HepG2 (cell line): ENCODE data around the gene DPY19L1. TPM values are rescaled to one million over a fixed set of nuclear protein-coding genes. Genes with fewer than 3 reads are reported as not detected.

Source experiments
- ATAC-seq: fragments of 200-7000 bp; cut with Tn5 transposase; 3 replicates; pipeline ENCODE4 v1.9.1; 2020; ENCODE audit warnings: mild to moderate bottlenecking, moderate library complexity
- BruUV-seq: library from RNA; stranded (reverse); fragments of 400-500 nt; replicated peaks from 2 replicates; lab custom pipeline; 2021; lab: Mats Ljungman, UMichigan
- CTCF ChIA-PET: fragments of 300-600 bp; formaldehyde crosslinking; extraction: SDS; loops from one replicate; lab custom pipeline; 2021; ENCODE audit warnings: low total read pairs, inconsistent platforms, low intra/inter-chr PET ratio; lab: Yijun Ruan, JAX
- POLR2A ChIA-PET: fragments of 350-600 bp; sonication (Branson Sonifier 250); formaldehyde crosslinking; loops from one replicate; lab custom pipeline; 2020; ENCODE audit warnings: antibody characterized with exemption, inconsistent platforms; lab: Yijun Ruan, JAX
- DNase-seq: peaks from one replicate; pipeline ENCODE4 v3.0.0-alpha.2; 2015; ENCODE audit warnings: low spot score
- FAIRE-seq: peaks from 3 replicates; lab custom pipeline; 2011; peaks lifted over from hg19 to GRCh38; lab: Jason Lieb, UNC
- H2AFZ ChIP-seq: one replicate; pipeline ENCODE4 v1.6.1; 2011; ENCODE audit warnings: low read length, inconsistent platforms
- H3K27ac ChIP-seq: fragments of 300-600 bp; 3 replicates; pipeline ENCODE4 v1.8.0; 2011; ENCODE audit warnings: mixed run types, mild to moderate bottlenecking, mixed read lengths, low read length, inconsistent platforms; ENCODE audit not compliant: insufficient read depth; ENCODE audit errors: extremely low read length
- H3K27me3 ChIP-seq, 2 experiments: fragments of 200-600 bp in 1 of 2; 2 replicates in 1 of 2; 3 replicates in 1 of 2; pipeline versions ENCODE4 v1.6.0 to v1.8.0; 2011; ENCODE audit warnings: low read length in 2 of 2, mild to moderate bottlenecking in 2 of 2, moderate library complexity in 2 of 2, inconsistent platforms in 1 of 2; ENCODE audit not compliant: insufficient read depth in 2 of 2, control insufficient read depth in 1 of 2
- H3K36me3 ChIP-seq, 2 experiments: fragments of 200-600 bp in 1 of 2; replicated peaks in 1 of 2; 2 replicates in 1 of 2; 3 replicates in 1 of 2; pipeline versions ENCODE4 v1.5.1 to v1.8.0; 2011; ENCODE audit warnings: low read length in 2 of 2, inconsistent platforms in 1 of 2; ENCODE audit not compliant: insufficient read depth in 2 of 2, control insufficient read depth in 1 of 2
- H3K4me1 ChIP-seq: 2 replicates; pipeline ENCODE4 v1.5.1; 2012; ENCODE audit warnings: low read length, inconsistent platforms; ENCODE audit not compliant: insufficient read depth
- H3K4me2 ChIP-seq: 2 replicates; pipeline ENCODE4 v1.6.0; 2011; ENCODE audit warnings: low read depth, low read length, inconsistent platforms
- H3K4me3 ChIP-seq, 3 experiments: fragments of 200-600 bp in 1 of 3; sonication (generic), shearing (Covaris generic) in 1 of 3; replicated peaks in 1 of 3; 2 replicates each; pipeline ENCODE4 v1.5.1; 2011 to 2016; ENCODE audit warnings: low read length in 3 of 3, inconsistent platforms in 2 of 3, low read depth in 2 of 3, mild to moderate bottlenecking in 2 of 3, control low read depth in 1 of 3, mixed read lengths in 1 of 3; ENCODE audit not compliant: insufficient read depth in 1 of 3
- H3K79me2 ChIP-seq: one replicate; pipeline ENCODE4 v1.6.1; 2011; ENCODE audit warnings: low read length, inconsistent platforms; ENCODE audit not compliant: insufficient read depth
- H3K9ac ChIP-seq: 2 replicates; pipeline ENCODE4 v1.6.0; 2011; ENCODE audit warnings: mild to moderate bottlenecking, low read depth, low read length, inconsistent platforms; ENCODE audit not compliant: insufficient read depth
- H3K9me3 ChIP-seq: 2 replicates; pipeline ENCODE4 v1.5.1; 2012; ENCODE audit warnings: mild to moderate bottlenecking, low read length
- H4K20me1 ChIP-seq: 2 replicates; pipeline ENCODE4 v1.6.0; 2011; ENCODE audit warnings: inconsistent platforms, mild to moderate bottlenecking, low read length, moderate library complexity; ENCODE audit not compliant: insufficient read depth
- HMGA1 ChIP-seq: sonication (generic); formaldehyde crosslinking; conservative IDR thresholded peaks from 2 replicates; pipeline ENCODE4 v1.4.0; 2020; ENCODE audit warnings: missing genetic modification reagents
- KDM2A ChIP-seq: sonication (generic); formaldehyde crosslinking; IDR thresholded peaks from 2 replicates; pipeline ENCODE4 v1.4.0; 2020; ENCODE audit warnings: low read depth, missing genetic modification reagents, borderline replicate concordance
- NBN ChIP-seq: fragments of 450-650 bp; conservative IDR thresholded peaks from 2 replicates; pipeline ENCODE4 v1.6.1; 2017
- POLR2AphosphoS2 ChIP-seq: IDR thresholded peaks from 2 replicates; pipeline ENCODE4 v1.6.1; 2011; ENCODE audit warnings: low read depth, low read length, improper control_type of control experiment
- SOX13 ChIP-seq, 3 experiments: fragments of 450-650 bp in 1 of 3; sonication (generic) in 1 of 3; formaldehyde crosslinking in 1 of 3; IDR thresholded peaks in 2 of 3; conservative IDR thresholded peaks in 1 of 3; 2 replicates each; pipeline versions ENCODE4 v1.5.0 to v1.6.1; 2016 to 2020; ENCODE audit warnings: antibody characterized with exemption in 1 of 3, mild to moderate bottlenecking in 1 of 3, missing compliant biosample characterization in 1 of 3, missing genetic modification reagents in 1 of 3, moderate library complexity in 1 of 3
- TBX3 ChIP-seq: fragments of 450-650 bp; IDR thresholded peaks from 2 replicates; pipeline ENCODE4 v1.6.1; 2017; ENCODE audit warnings: antibody characterized with exemption, mild to moderate bottlenecking, inconsistent platforms, borderline replicate concordance
- U2AF2 ChIP-seq: fragments of 200-400 bp; formaldehyde crosslinking; IDR thresholded peaks from 2 replicates; pipeline ENCODE4 v1.6.1; 2017; ENCODE audit warnings: low read depth, mild to moderate bottlenecking, low read length
- ZNF30 ChIP-seq: sonication (generic); formaldehyde crosslinking; IDR thresholded peaks from 2 replicates; pipeline ENCODE4 v1.5.0; 2020; ENCODE audit warnings: mild to moderate bottlenecking, missing genetic modification reagents
- ZNF326 ChIP-seq: sonication (generic); formaldehyde crosslinking; IDR thresholded peaks from 2 replicates; pipeline ENCODE4 v1.4.0; 2020; ENCODE audit warnings: missing genetic modification reagents, borderline replicate concordance
- ZSCAN20 ChIP-seq: sonication (generic); formaldehyde crosslinking; IDR thresholded peaks from 2 replicates; pipeline ENCODE4 v1.4.0; 2020; ENCODE audit warnings: missing genetic modification reagents, mild to moderate bottlenecking, borderline replicate concordance
- in situ Hi-C: cut with HindIII; loops from 2 replicates; pipeline ENCODE4 v1.10.0; 2017; ENCODE audit warnings: low pct_unique_long_range_greater_than_20kb; ENCODE audit not compliant: extremely low pct_ligation_motif_present
- intact Hi-C: fragments of 100-400 bp; cut with micrococcal nuclease; formaldehyde crosslinking; loops from one replicate; pipeline ENCODE4 v1.10.0; 2022; ENCODE audit not compliant: unreplicated experiment
- polyA plus RNA-seq, 8 experiments: library from polyadenylated mRNA; depleted of rRNA in 3 of 8; stranded (reverse) in 7 of 8; unstranded in 1 of 8; fragments of >200 nt; fragmentation: Illumina TruSeq in 4 of 8; extraction: Trizol in 4 of 8; gene quantifications; 2 replicates each; pipeline versions ENCODE4 v1.2.1 to v1.2.3, GENCODE V29; 2011 to 2016; ENCODE audit warnings: low read depth in 4 of 8, missing spikeins in 1 of 8, mixed read lengths in 1 of 8; ENCODE audit not compliant: insufficient read depth in 1 of 8
- total RNA-seq, 5 experiments: library from RNA; depleted of rRNA; stranded (reverse); fragments of >200 nt; fragmentation: Illumina TruSeq; extraction: Trizol; gene quantifications; 2 replicates each; pipeline ENCODE4 v1.2.3, GENCODE V29; 2016; ENCODE audit warnings: low read depth in 1 of 5
- TF ChIP-seq, protein P1 (sequence below): sonication (generic); formaldehyde crosslinking; conservative IDR thresholded peaks from 2 replicates; pipeline ENCODE4 v1.4.0; 2020; ENCODE audit warnings: missing genetic modification reagents
- TF ChIP-seq, protein P2 (sequence below): sonication (generic); formaldehyde crosslinking; IDR thresholded peaks from 2 replicates; pipeline ENCODE4 v1.9.0; 2022; ENCODE audit warnings: low read depth, missing genetic modification reagents
- TF ChIP-seq, protein P3 (sequence below): sonication (generic); formaldehyde crosslinking; IDR thresholded peaks from 2 replicates; pipeline ENCODE4 v1.8.0; 2023; ENCODE audit warnings: mild to moderate bottlenecking, missing genetic modification reagents
- TF ChIP-seq, protein P4 (sequence below): sonication (generic); formaldehyde crosslinking; IDR thresholded peaks from 2 replicates; pipeline ENCODE4 v1.4.0; 2020; ENCODE audit warnings: missing genetic modification reagents, mild to moderate bottlenecking, borderline replicate concordance
- TF ChIP-seq, protein P5 (sequence below): sonication (generic); formaldehyde crosslinking; IDR thresholded peaks from 2 replicates; pipeline ENCODE4 v1.5.0; 2020; ENCODE audit warnings: mild to moderate bottlenecking, missing genetic modification reagents

The DPY19L1 gene
- total and polyA plus RNA-seq, 2 of the 13 experiments (the other 11 are each of a cell fraction or from before 2014, with no cell fraction given), result 18.9 to 32.6 TPM

DNA sequence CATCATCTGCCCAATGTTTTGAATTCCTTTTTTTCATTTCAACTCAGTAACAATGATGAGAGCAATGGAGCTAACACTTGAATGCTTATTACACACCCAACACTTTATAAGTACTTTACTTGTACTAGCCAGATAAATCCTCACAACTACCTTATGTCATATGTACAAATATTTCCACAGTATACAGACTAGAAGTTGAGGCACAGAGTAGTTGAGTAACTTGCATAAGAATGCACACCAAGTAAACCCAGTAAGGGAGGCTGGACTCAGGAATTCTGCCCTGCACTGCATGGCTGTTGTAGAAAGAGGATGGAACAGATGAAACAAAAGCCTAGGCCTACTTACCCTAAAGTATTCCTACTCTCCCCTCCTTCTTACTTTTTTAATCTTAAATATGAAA, 15.8 kb downstream of the DPY19L1 start:
- no peak overlapping the region for H3K4me2 ChIP-seq
- peaks cover 25% of the 10 kb centered on the region for H3K79me2 ChIP-seq

More for the DNA sequence above, 15.8 kb downstream of the DPY19L1 start:
- Histone ChIP-seq H3K9me3 (no peaks in the 10 kb centered on the region), H3K27ac (no peak overlapping the region), H2AFZ (no peak overlapping the region), H3K4me1 (peaks cover 4% of the 10 kb centered on the region; the same call in 1 of the 2 replicates), H3K4me3 (no peak overlapping the region), H3K27me3 (no peaks in the 10 kb centered on the region), H3K36me3 (peaks cover 0 to 2% of the 10 kb centered on the region in 2 experiments; a peak in 2 of 5 replicates), H3K9ac (no peak overlapping the region), H4K20me1 (0 out of 2 replicates have a peak, but pooled peaks cover 2% of the 10 kb centered on the region)
- intact Hi-C loops (no loop called here), in situ Hi-C loops (no loop called here)
- ATAC-seq, result no peak
- CTCF ChIA-PET, result no interaction called here
- no peak for FAIRE-seq
- POLR2A ChIA-PET, result no interaction called here
- no peak for TF ChIP-seq ZSCAN20 (CRISPR knock-in tag)
- TF ChIP-seq ZNF30 (CRISPR knock-in tag), result no peak
- no peak for TF ChIP-seq TBX3
- no peak for TF ChIP-seq HMGA1 (CRISPR knock-in tag)
- TF ChIP-seq, protein P1, sequence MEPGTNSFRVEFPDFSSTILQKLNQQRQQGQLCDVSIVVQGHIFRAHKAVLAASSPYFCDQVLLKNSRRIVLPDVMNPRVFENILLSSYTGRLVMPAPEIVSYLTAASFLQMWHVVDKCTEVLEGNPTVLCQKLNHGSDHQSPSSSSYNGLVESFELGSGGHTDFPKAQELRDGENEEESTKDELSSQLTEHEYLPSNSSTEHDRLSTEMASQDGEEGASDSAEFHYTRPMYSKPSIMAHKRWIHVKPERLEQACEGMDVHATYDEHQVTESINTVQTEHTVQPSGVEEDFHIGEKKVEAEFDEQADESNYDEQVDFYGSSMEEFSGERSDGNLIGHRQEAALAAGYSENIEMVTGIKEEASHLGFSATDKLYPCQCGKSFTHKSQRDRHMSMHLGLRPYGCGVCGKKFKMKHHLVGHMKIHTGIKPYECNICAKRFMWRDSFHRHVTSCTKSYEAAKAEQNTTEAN, result no peak
- TF ChIP-seq KDM2A, result no peak
- TF ChIP-seq POLR2AphosphoS2, result no peak
- no peak for TF ChIP-seq NBN
- no peak for TF ChIP-seq U2AF2
- TF ChIP-seq SOX13 (IDR thresholded peaks at IDR 0.05), result no peak
- TF ChIP-seq SOX13 (CRISPR knock-in tag; conservative IDR thresholded peaks at IDR 0.05 in 1 of 2, IDR thresholded peaks at IDR 0.05 in 1 of 2), result no peak
- TF ChIP-seq, protein P2, sequence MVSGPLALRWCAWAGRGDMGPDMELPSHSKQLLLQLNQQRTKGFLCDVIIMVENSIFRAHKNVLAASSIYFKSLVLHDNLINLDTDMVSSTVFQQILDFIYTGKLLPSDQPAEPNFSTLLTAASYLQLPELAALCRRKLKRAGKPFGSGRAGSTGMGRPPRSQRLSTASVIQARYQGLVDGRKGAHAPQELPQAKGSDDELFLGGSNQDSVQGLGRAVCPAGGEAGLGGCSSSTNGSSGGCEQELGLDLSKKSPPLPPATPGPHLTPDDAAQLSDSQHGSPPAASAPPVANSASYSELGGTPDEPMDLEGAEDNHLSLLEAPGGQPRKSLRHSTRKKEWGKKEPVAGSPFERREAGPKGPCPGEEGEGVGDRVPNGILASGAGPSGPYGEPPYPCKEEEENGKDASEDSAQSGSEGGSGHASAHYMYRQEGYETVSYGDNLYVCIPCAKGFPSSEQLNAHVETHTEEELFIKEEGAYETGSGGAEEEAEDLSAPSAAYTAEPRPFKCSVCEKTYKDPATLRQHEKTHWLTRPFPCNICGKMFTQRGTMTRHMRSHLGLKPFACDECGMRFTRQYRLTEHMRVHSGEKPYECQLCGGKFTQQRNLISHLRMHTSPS, result no peak
- TF ChIP-seq, protein P3, sequence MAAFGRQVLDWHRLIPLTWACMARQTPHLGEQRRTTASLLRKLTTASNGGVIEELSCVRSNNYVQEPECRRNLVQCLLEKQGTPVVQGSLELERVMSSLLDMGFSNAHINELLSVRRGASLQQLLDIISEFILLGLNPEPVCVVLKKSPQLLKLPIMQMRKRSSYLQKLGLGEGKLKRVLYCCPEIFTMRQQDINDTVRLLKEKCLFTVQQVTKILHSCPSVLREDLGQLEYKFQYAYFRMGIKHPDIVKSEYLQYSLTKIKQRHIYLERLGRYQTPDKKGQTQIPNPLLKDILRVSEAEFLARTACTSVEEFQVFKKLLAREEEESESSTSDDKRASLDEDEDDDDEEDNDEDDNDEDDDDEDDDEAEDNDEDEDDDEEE (CRISPR knock-in tag), result no peak
- no peak for TF ChIP-seq ZNF326 (CRISPR knock-in tag)
- TF ChIP-seq, protein P4, sequence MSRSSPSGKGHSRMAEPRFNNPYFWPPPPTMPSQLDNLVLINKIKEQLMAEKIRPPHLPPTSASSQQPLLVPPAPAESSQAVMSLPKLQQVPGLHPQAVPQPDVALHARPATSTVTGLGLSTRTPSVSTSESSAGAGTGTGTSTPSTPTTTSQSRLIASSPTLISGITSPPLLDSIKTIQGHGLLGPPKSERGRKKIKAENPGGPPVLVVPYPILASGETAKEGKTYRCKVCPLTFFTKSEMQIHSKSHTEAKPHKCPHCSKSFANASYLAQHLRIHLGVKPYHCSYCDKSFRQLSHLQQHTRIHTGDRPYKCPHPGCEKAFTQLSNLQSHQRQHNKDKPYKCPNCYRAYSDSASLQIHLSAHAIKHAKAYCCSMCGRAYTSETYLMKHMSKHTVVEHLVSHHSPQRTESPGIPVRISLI (CRISPR knock-in tag), result no peak
- TF ChIP-seq, protein P5, sequence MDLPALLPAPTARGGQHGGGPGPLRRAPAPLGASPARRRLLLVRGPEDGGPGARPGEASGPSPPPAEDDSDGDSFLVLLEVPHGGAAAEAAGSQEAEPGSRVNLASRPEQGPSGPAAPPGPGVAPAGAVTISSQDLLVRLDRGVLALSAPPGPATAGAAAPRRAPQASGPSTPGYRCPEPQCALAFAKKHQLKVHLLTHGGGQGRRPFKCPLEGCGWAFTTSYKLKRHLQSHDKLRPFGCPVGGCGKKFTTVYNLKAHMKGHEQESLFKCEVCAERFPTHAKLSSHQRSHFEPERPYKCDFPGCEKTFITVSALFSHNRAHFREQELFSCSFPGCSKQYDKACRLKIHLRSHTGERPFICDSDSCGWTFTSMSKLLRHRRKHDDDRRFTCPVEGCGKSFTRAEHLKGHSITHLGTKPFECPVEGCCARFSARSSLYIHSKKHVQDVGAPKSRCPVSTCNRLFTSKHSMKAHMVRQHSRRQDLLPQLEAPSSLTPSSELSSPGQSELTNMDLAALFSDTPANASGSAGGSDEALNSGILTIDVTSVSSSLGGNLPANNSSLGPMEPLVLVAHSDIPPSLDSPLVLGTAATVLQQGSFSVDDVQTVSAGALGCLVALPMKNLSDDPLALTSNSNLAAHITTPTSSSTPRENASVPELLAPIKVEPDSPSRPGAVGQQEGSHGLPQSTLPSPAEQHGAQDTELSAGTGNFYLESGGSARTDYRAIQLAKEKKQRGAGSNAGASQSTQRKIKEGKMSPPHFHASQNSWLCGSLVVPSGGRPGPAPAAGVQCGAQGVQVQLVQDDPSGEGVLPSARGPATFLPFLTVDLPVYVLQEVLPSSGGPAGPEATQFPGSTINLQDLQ (CRISPR knock-in tag), result no peak
- no TSS peak for BruUV-seq
- DNase-seq, result no peak
